NCI-H1105 (cell line): ENCODE results near the gene TUBE1.
A peak's percentile ranks its signal among the peaks of the same experiment; 100 is the strongest.

Source experiments
- DNase-seq: peaks from one replicate; lab custom pipeline; 2025; lab: John Stamatoyannopoulos, UW

TUBE1 gene

DNA sequence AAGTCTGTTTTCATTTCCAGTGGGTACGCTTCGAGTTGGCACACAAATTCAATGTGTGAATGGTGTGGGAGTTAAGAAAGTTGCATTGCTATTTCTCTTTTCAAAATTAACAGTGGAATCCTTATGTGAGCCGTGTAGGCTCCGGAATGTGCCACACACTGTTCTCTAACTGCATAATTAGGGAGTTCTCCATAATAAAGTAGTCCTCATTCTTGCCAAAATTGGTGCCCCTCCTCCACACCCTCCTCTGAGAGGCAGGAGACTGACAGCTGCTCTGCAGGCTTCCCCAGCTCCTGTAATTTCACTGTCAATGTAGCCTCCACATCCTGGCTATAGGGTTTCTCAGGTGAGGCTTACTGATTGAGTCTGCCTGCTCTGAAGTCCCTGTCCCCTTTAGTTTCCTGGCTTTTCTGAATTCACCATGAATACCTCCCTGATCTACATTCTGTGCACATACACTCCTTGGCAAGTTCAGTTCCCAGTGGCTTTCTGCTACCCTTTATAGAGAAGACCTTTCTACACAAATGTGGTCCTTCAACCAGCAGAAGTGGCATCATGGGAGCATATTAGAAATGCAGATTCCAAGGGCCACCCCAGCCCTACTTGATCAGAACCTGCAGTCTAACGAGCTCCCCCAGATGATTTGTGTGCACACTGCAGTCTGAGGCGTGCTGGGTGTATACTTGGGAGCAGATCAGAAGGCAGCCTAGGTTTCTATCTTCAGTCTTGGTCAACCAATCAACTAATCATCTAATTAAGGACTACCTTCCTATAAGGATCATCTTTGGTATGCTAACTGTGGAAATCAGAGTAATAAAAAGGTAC lies 53.3 kb downstream of the TUBE1 start:
- peak; percentile 44 for DNase-seq

DNA sequence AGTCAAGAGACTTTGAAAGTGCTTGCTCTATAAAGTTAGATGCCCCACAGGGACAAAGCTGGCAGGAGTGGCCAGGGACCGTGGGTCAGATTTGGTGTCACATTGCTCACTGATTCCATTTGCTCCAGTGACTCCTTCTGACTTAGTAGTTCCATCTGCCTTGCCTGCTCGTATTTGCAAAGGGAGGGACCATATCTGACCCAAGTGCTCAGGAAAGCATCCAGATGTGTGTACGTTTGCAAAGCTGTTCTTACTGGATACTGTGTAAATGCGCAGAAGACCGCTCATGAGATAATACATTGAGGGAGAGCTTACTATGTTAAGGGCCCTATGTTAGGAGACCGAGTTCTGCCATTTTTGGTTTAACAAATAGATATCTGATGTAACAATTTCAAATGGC lies 54.6 kb downstream of the TUBE1 start:
- no peak for DNase-seq

DNA sequence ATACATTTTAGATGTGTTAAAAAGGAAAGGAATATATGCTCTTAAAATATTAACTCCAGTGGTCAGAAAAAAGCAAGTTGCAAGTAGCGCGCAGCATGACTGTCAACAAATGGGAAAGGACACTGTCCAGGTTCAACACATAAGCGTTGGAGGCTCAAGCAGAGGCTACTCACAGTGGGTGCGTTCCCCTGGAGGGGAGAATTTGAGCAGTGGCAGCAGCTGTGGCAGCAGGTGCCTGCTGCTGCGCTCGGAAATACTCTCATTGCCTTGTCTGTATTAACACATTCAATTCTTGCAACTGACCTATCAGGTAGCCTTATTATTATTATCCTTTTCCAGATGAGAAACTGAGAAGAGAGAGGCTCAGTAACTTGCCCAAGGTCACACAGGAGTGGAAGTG lies 55.3 kb downstream of the TUBE1 start:
- no peak for DNase-seq

DNA sequence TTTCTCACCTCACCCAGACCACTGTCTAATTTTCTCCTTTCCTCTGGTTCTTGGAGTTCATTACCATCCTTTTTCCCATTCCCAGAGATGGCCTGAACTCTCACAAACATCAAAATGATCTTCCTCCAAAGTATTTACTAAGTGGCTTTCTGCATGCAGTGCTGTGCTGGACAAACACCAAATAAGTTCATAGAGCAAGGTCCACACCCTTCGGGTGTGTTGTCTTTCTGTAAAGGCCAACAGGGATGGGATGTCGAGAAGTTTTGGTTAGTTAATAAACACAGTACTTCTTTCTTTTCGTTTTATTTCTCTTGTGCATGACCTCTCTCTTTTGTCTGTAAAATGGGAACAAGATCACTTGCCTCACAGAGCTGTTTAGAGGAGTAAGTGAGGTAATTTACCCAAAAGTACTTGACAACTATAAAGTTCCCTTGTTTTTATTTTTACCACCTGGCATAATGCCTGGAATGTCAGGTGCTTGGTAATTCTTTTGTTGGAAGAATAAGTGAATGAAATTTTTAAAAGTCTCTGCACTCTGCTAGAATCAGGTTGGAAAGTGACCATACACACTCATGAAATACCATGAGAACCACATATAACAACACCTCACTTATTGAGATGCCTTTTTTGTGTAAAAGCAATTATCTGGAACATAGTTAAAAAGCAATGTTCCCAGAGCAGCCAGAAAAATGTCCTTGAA lies 56.2 kb downstream of the TUBE1 start:
- DNase-seq = peak; percentile 17

DNA sequence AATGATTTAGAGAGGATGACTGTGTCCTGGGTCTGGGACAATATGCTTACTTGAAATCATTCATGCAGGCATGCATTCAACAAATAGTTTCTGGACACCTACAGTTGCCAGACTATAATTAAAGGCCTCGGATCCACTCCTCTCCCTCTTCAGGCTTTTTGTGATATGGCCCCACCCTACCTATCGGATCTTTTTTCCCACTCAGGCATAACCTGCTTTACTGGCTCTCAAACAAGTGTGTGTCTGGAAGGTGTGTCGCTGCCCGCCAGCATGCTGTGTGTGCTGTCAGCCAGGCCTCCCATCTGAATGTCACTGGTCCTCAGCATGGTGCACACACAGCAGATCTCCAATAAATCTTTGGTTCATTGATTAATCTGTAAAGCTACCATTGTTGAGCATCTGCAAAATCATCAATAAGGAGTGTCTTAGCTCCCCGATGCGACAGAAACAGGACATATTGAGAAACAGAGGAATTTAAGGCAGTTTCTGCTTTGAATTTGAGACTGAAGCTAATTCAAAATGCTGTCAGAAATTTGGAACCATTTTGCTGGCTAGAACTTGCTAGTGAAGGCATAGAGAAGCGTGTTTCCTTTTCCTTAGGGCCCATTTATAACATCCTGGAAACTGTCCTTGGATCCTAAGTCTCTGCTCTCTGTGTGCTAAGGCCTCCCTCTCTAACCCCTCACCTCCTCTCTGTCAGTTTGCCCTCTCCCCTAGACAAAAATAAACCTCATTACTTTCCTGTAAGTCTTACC lies 56.9 kb downstream of the TUBE1 start:
- no peak for DNase-seq

DNA sequence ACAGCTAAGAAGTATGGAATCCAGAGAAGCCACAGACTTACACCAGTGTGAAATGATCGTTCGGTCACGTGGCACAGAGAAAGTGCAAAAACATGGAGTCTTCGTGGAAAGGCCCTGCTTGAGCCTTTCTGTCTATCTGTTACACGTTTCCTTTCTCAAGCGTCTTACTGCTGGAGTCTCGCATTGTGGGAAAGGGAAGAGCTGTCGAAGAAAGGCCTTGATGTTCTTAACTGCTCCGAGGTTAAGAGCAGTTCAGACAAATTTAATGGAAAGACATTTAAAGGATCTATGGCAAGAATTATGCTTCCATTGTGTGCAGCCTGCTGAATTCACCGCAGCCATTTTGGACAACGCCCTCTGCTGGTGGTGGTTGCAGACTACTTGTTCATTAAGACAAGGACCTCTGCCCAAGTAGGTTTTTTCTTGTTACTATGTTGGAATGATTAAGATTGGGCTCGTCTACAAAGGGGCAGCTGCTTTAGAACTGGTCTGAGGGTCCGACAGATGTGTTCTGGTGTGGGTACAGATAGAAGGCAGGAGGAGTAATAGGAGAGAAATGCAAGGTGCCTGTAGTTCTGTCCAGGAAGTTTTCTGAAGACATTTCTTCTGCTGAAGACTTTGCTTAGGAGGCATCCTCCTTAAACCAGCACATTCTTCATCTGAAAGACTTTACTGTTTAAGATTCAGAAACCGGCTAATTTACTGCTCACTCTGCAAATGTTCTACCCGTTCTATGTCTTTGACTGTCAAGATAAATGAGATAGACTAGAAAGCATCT lies 58.0 kb downstream of the TUBE1 start:
- DNase-seq = peak; percentile 57

DNA sequence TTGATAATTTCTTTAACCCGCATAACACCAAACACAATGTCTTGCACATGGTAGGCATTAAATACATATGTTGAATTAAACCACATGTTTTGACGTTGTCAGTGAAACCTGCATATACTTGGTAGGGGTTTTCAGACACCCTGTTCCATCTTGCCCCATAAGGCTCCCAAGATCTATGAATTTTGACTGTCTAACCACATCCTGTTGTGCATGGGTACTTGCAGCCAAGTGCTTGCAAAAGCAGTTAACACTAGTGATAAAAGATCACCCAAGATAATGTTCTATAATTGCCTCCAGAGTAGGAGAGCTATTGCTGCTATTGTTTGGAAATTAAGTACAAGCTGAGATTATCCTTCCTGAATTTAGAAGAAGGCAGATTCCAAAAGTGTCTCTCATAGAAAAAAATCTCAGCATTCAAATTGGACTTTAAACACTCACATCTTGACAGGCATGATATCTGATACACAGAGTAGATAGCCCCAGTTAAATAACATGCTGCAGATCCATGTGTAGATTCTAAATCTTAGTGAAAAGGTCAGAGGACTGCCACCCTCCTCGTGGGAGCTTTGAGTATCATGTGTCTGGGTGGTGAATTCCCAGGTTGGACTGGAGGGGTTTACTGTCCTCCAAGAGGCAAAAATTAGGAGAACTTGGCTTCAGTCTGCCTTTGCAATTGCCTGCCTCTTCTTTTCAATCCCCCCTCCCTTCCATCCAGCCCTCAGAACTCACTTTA lies 59.2 kb downstream of the TUBE1 start:
- no peak for DNase-seq

DNA sequence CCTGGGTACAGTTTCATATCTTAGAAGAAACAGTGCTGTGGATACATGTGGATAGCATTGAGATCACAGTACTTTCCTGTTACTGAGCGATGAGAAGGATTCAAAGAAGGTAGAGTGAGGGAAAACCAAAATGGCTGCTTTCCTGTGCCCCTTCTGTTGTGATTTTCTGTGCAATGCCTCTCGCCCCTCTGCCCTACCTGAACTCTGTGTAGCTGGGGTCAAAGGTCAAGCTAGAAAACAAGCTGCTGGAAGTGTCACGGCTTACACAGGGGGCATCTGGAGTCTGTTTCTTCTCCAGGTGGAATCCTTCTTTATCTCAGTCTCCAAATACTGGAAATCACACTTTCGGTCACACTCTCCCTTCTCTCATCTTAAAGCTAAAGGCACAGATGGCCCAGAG lies 60.3 kb downstream of the TUBE1 start:
- no peak for DNase-seq

DNA sequence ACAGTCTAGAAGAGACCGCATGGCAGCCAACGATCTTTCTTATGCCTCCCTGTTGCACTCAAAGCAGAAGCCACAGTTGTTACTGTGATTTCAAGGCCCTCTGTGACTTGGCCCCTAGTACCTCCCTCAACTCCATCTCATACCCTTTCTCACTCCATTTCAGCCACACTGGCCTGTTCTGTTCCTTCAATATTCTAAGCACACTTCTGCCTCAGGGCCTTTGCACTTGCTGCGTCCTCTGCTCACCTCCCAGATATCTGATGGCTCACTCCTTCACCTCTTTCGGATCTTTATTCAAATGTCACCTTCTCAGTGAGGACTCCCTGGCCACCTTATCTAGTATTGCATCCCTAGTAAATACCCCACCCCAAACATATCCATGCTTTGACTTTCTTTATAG lies 62.8 kb downstream of the TUBE1 start:
- DNase-seq = no peak

DNA sequence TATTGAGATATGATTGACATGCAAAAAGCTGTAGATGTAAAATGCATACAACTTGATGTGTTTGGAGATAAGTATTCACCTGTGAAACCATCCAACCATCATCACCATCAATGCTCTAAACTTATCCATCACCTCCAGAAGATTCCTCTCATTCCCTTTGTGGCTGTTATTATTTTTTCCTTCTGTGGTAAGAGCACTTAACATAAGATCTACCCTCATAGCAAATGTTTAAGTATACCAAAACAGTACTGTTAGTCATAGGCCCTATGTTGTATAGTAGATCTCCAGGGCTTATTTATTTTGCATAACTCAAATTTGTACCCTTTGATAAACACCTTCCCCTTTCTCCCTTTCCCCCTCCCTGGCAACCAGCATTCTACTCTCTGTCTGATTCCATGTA lies 64.5 kb downstream of the TUBE1 start:
- DNase-seq = no peak

DNA sequence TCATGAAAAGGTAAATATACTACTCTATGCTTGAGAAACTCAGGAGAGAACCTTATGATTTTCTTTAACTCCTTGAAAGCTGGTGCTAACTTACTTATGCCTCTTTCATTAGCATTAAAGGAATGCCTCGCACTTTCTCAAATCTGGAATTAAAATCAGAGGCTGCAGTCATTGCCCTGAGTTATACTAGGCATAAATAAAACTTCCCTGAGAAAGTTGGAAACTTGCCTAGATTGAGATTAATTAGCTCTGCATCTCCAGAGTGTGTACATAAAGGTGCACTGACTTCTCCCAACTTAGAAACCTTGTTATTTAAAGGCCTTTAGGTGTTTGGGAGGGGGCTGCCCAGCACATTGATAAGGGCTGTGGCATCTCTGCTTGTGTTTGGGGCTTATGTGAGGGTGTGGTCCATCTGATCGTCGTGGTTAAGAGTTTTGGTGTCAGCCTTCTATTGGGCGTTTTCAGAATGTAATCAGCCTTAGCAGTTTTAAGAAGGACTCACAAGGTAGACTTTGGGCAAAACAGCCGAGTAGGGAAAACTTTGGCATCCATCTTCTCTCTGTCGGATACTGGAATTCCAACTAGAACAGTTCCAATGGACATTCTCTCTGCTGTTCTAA lies 65.5 kb downstream of the TUBE1 start:
- DNase-seq = no peak
